Mesenchymal stem cell (in vitro differentiated cells and primary cell): Measurements from ENCODE around the gene KRT31.
"Not testable (repeated sequence)": the region's sequence is repeated elsewhere in the genome, so short reads cannot be mapped to it uniquely, and the experiment has no call there.

ENCODE experiments used
- DNase-seq: peaks from one replicate; pipeline ENCODE4 v3.0.0-alpha.2; 2013
- H2AFZ ChIP-seq: one replicate; pipeline ENCODE4 v1.6.1; 2013; ENCODE audit warnings: low read depth, mild to moderate bottlenecking, control low read depth, inconsistent platforms, low read length, moderate library complexity
- H2AK5ac ChIP-seq: 2 replicates; pipeline ENCODE4 v1.6.1; 2013; ENCODE audit warnings: low read length, moderate library complexity, mild to moderate bottlenecking, inconsistent platforms; ENCODE audit not compliant: severe bottlenecking
- H2BK120ac ChIP-seq: one replicate; pipeline ENCODE4 v1.6.1; 2013; ENCODE audit warnings: low read depth, mild to moderate bottlenecking, inconsistent platforms, low read length, moderate library complexity
- H2BK12ac ChIP-seq, 2 experiments: one replicate each; pipeline ENCODE4 v1.6.1; 2013; ENCODE audit warnings: inconsistent platforms in 2 of 2, low read length in 2 of 2, mild to moderate bottlenecking in 2 of 2, moderate library complexity in 2 of 2, control low read depth in 1 of 2
- H2BK15ac ChIP-seq: one replicate; pipeline ENCODE4 v1.6.1; 2013; ENCODE audit warnings: mild to moderate bottlenecking, low read depth, inconsistent platforms; ENCODE audit not compliant: poor library complexity, severe bottlenecking
- H2BK5ac ChIP-seq: 2 replicates; pipeline ENCODE4 v1.6.1; 2013; ENCODE audit warnings: low read depth, mild to moderate bottlenecking, low read length, control low read depth, inconsistent platforms; ENCODE audit not compliant: poor library complexity, severe bottlenecking
- H3K14ac ChIP-seq, 2 experiments: one replicate each; pipeline ENCODE4 v1.6.1; 2013; ENCODE audit warnings: inconsistent platforms in 2 of 2, low read length in 2 of 2, control low read depth in 1 of 2, mild to moderate bottlenecking in 1 of 2, moderate library complexity in 1 of 2
- H3K18ac ChIP-seq, 2 experiments: one replicate each; pipeline ENCODE4 v1.6.1; 2013; ENCODE audit warnings: inconsistent platforms in 2 of 2, low read length in 2 of 2, control low read depth in 1 of 2, low read depth in 1 of 2, mild to moderate bottlenecking in 1 of 2
- H3K23ac ChIP-seq, 2 experiments: one replicate each; pipeline ENCODE4 v1.6.1; 2013; ENCODE audit warnings: inconsistent platforms in 2 of 2, low read length in 2 of 2, mild to moderate bottlenecking in 2 of 2, moderate library complexity in 2 of 2, control low read depth in 1 of 2
- H3K27ac ChIP-seq: 2 replicates; pipeline ENCODE4 v1.5.1; 2013; ENCODE audit warnings: mild to moderate bottlenecking, moderate library complexity, low read length, control low read depth, inconsistent platforms; ENCODE audit not compliant: poor library complexity, severe bottlenecking
- H3K27me3 ChIP-seq, 2 experiments: 2 replicates each; pipeline versions ENCODE4 v1.6.1 to v1.7.0; 2013; ENCODE audit warnings: low read length in 2 of 2, mild to moderate bottlenecking in 2 of 2, moderate library complexity in 2 of 2, control low read depth in 1 of 2, inconsistent platforms in 1 of 2; ENCODE audit not compliant: control insufficient read depth in 1 of 2, insufficient read depth in 1 of 2
- H3K36me3 ChIP-seq, 2 experiments: 2 replicates each; pipeline versions ENCODE4 v1.6.1 to v1.7.0; 2013; ENCODE audit warnings: low read length in 2 of 2, control low read depth in 1 of 2, inconsistent platforms in 1 of 2, low read depth in 1 of 2, mild to moderate bottlenecking in 1 of 2; ENCODE audit not compliant: insufficient read depth in 2 of 2, control insufficient read depth in 1 of 2
- H3K4ac ChIP-seq, 2 experiments: one replicate each; pipeline ENCODE4 v1.6.1; 2013; ENCODE audit warnings: inconsistent platforms in 2 of 2, low read length in 2 of 2, mild to moderate bottlenecking in 2 of 2, moderate library complexity in 2 of 2, control low read depth in 1 of 2, low read depth in 1 of 2
- H3K4me1 ChIP-seq: 2 replicates; pipeline ENCODE4 v1.6.1; 2013; ENCODE audit warnings: low read depth, low read length, control low read depth; ENCODE audit not compliant: control insufficient read depth, insufficient read depth
- H3K4me2 ChIP-seq: 2 replicates; pipeline ENCODE4 v1.6.1; 2013; ENCODE audit warnings: low read length, mild to moderate bottlenecking, inconsistent platforms; ENCODE audit not compliant: poor library complexity, severe bottlenecking
- H3K4me3 ChIP-seq, 2 experiments: 2 replicates each; pipeline versions ENCODE4 v1.5.1 to v1.7.0; 2013; ENCODE audit warnings: low read length in 2 of 2, mild to moderate bottlenecking in 2 of 2, control low read depth in 1 of 2, low read depth in 1 of 2; ENCODE audit not compliant: insufficient read depth in 1 of 2
- H3K79me1 ChIP-seq: replicated peaks from 2 replicates; pipeline ENCODE4 v1.6.1; 2013; ENCODE audit warnings: mild to moderate bottlenecking, control low read depth, low read length, inconsistent platforms; ENCODE audit not compliant: poor library complexity, severe bottlenecking
- H3K9ac ChIP-seq: 2 replicates; pipeline ENCODE4 v1.7.0; 2013; ENCODE audit warnings: mild to moderate bottlenecking, low read length, moderate library complexity
- H3K9me3 ChIP-seq: 2 replicates; pipeline ENCODE4 v1.7.0; 2013; ENCODE audit warnings: mild to moderate bottlenecking, low read length; ENCODE audit not compliant: control insufficient read depth
- H4K8ac ChIP-seq: one replicate; pipeline ENCODE4 v1.6.1; 2013; ENCODE audit warnings: inconsistent platforms, mild to moderate bottlenecking, low read length, moderate library complexity
- H4K91ac ChIP-seq: one replicate; pipeline ENCODE4 v1.6.1; 2013; ENCODE audit warnings: mild to moderate bottlenecking, low read length, inconsistent platforms
- WGBS: methylation state at CpG from one replicate; pipeline ENCODE4 v1.1.7; 2013; ENCODE audit warnings: mixed read lengths; 5-methylcytosine and 5-hydroxymethylcytosine counted together

Gene KRT31

DNA sequence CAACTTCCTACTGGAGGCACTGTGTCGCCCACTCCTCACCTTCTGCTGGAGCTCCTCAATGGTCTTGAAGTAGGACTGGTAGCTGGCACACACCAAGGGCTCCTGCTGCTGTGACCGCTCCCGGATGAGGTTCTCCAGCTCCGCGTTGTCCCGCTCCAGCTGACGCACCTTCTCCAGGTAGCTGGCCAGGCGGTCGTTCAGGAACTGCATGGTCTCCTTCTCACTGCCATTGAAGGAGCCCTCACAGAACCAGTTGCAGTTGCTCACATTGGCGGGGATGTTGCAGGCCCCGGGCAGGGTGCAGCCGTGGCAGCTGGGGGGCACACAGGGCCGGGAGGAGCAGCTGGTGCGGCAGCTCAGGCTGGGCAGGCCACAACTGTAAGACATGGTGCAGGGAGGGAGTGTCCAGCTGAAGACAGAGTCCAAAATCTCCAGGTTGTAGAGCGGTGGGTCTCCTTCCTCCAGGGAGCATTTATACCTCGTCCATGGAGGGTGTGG lies 47.0 kb downstream of the KRT31 start, which contains the start of gene KRT33A:
Gene KRT33A (minus strand): TSS at position 448 of the 498 bp plus-strand sequence. CDS start 61 bp downstream, at position 387.
- WGBS = 89% methylated on average over 16 of the region's 16 CpGs
- not testable (repeated sequence) for H3K36me3 ChIP-seq, H4K8ac ChIP-seq, DNase-seq, H3K14ac ChIP-seq, H3K4me3 ChIP-seq, H2BK120ac ChIP-seq, H2AFZ ChIP-seq, H4K91ac ChIP-seq, H3K18ac ChIP-seq, H3K9ac ChIP-seq, H3K9me3 ChIP-seq, H3K4me2 ChIP-seq, H3K23ac ChIP-seq, H3K27ac ChIP-seq, H2BK5ac ChIP-seq, H2BK15ac ChIP-seq, H3K4me1 ChIP-seq, H3K4ac ChIP-seq, H2BK12ac ChIP-seq, H2AK5ac ChIP-seq, H3K79me1 ChIP-seq
- peaks cover 0 to 44% of the 10 kb centered on the region in 2 experiments for H3K27me3 ChIP-seq

DNA sequence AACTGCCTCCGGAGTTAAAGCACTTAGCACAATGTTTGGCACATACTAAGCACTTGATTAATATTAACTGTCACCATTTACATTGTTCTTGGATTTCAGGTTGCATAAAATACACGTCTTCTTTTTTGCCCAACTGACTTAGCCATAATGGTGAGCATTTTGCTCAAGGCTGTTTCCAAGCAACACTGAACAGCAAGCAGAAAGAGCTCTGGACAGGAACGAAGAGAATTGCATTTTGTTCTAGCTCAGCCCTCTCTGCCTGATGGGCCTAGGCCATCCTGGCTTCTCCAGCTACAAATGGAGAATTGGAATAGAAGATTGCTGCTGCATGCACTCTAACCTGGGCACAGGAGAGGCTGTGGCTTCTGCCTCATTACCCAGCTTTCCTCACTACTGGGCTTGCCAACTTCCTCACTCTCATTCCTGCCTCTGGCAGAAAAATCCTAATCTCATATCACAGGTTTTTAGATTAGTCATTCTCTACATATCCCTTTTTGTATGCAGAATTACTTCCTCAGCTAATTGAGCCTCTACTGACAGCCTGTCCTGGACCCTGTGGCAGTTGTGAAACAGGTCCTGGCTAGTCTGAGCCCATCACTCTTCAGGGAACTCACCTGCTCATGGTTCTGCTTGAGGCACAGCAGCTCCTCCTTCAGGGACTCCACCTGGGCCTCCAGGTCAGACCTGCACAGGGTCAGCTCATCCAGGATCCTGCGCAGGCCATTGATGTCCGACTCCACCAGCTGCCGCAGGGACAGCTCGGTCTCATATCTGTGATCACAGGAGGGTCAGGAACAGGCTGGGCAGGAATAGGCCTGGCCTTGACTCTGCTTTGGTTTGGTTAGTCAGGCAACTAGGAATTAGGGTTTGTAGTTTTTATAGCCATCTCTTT lies 49.3 kb downstream of the KRT31 start:
- no peak overlapping the region for H3K23ac ChIP-seq
- no peak overlapping the region for H4K91ac ChIP-seq
- H2BK120ac ChIP-seq = no peak overlapping the region
- no peaks in the 10 kb centered on the region for H3K36me3 ChIP-seq
- H3K4me3 ChIP-seq = no peak overlapping the region
- no peak overlapping the region for H3K9ac ChIP-seq
- H2BK12ac ChIP-seq = no peak overlapping the region
- no peak overlapping the region for H2BK15ac ChIP-seq
- no peak overlapping the region for H3K14ac ChIP-seq
- no peak overlapping the region for H3K27ac ChIP-seq
- H2AK5ac ChIP-seq = no peak overlapping the region
- no peaks in the 10 kb centered on the region for H3K79me1 ChIP-seq
- no peaks in the 10 kb centered on the region for H3K4me1 ChIP-seq
- 91% methylated on average over 7 of the region's 7 CpGs for WGBS
- no peak overlapping the region for H4K8ac ChIP-seq
- DNase-seq = no peak
- no peak overlapping the region for H2AFZ ChIP-seq
- H3K4me2 ChIP-seq = no peak overlapping the region
- H3K4ac ChIP-seq = no peak overlapping the region
- peaks cover 9% of the 10 kb centered on the region for H3K9me3 ChIP-seq
- peaks cover 0 to 41% of the 10 kb centered on the region in 2 experiments for H3K27me3 ChIP-seq
- H2BK5ac ChIP-seq = no peak overlapping the region
- no peak overlapping the region for H3K18ac ChIP-seq

- not testable (repeated sequence) for H3K79me1 ChIP-seq, H3K4me2 ChIP-seq, H3K23ac ChIP-seq, H3K4ac ChIP-seq, DNase-seq, H4K8ac ChIP-seq, H2AK5ac ChIP-seq, H2BK15ac ChIP-seq, H3K9ac ChIP-seq, H3K14ac ChIP-seq, H2BK5ac ChIP-seq, H3K27ac ChIP-seq, H3K18ac ChIP-seq, H3K4me3 ChIP-seq, H3K4me1 ChIP-seq, H3K36me3 ChIP-seq, H2BK12ac ChIP-seq, H2BK120ac ChIP-seq, H4K91ac ChIP-seq, H2AFZ ChIP-seq
- peaks cover 0 to 26% of the 10 kb centered on the region in 2 experiments for H3K27me3 ChIP-seq
- peaks cover 26% of the 10 kb centered on the region for H3K9me3 ChIP-seq
- 93% methylated on average over 15 of the region's 16 CpGs for WGBS
Measured at GRCh38 chr17:41346421-41346820, 51.0 kb downstream of the KRT31 start.

- Histone ChIP-seq H2BK5ac (no peak overlapping the region), H3K18ac (no peak overlapping the region), H3K36me3 (no peaks in the 10 kb centered on the region), H3K4me3 (no peak overlapping the region), H3K23ac (no peak overlapping the region), H3K27ac (no peak overlapping the region), H2BK15ac (no peak overlapping the region), H3K4ac (no peak overlapping the region), H3K4me1 (no peaks in the 10 kb centered on the region), H4K8ac (no peak overlapping the region), H2BK120ac (no peak overlapping the region), H3K14ac (no peak overlapping the region), H3K27me3 (peaks cover 0 to 22% of the 10 kb centered on the region in 2 experiments), H2BK12ac (no peak overlapping the region), H3K4me2 (no peak overlapping the region), H3K79me1 (no peaks in the 10 kb centered on the region), H4K91ac (no peak overlapping the region), H2AK5ac (no peak overlapping the region), H3K9me3 (peaks cover 26% of the 10 kb centered on the region), H2AFZ (no peak overlapping the region), H3K9ac (no peak overlapping the region)
- 86% methylated on average over 3 of the region's 3 CpGs for WGBS
- DNase-seq = no peak
Measured at GRCh38 chr17:41345992-41346391, 51.4 kb downstream of the KRT31 start.
